OCI-M1 (cell line): ENCODE results near the gene FMN1.

ENCODE experiments used
- DNase-seq: peaks from one replicate; lab custom pipeline; 2025; lab: John Stamatoyannopoulos, UW

The FMN1 gene

GRCh38 chr15:32879980-32880379, 314.5 kb downstream of the FMN1 start:
- DNase-seq: no peak

- DNase-seq: no peak
Observed at GRCh38 chr15:32878869-32879805, 315.4 kb downstream of the FMN1 start.

GRCh38 chr15:32878342-32878741, 316.2 kb downstream of the FMN1 start:
- no peak for DNase-seq

- DNase-seq: no peak
Observed at GRCh38 chr15:32877252-32878019, 317.1 kb downstream of the FMN1 start.

- no peak for DNase-seq
Observed at GRCh38 chr15:32873284-32874114, 321.0 kb downstream of the FMN1 start.

GRCh38 chr15:32872621-32873283, 321.8 kb downstream of the FMN1 start:
- DNase-seq: no peak

- no peak for DNase-seq
Observed at GRCh38 chr15:32871883-32872282, 322.6 kb downstream of the FMN1 start.

- no peak for DNase-seq
Observed at GRCh38 chr15:32870240-32871033, 324.1 kb downstream of the FMN1 start.

- DNase-seq: peak; percentile 32
Observed at GRCh38 chr15:32869776-32870175, 324.7 kb downstream of the FMN1 start.

- DNase-seq: peak; percentile 25
Observed at GRCh38 chr15:32867313-32867626, 327.2 kb downstream of the FMN1 start.

- DNase-seq: peak; percentile 18
Observed at GRCh38 chr15:32866454-32867312, 327.8 kb downstream of the FMN1 start.

- no peak for DNase-seq
Observed at GRCh38 chr15:32864841-32865240, 329.7 kb downstream of the FMN1 start.

- DNase-seq: no peak
Observed at GRCh38 chr15:32864051-32864450, 330.5 kb downstream of the FMN1 start.

GRCh38 chr15:32861761-32862160, 332.8 kb downstream of the FMN1 start:
- no peak for DNase-seq

- no peak for DNase-seq
Observed at GRCh38 chr15:32861174-32861573, 333.3 kb downstream of the FMN1 start.

- DNase-seq: no peak
Observed at GRCh38 chr15:32859996-32860395, 334.5 kb downstream of the FMN1 start.

- DNase-seq: no peak
Observed at GRCh38 chr15:32859251-32859650, 335.3 kb downstream of the FMN1 start.

- DNase-seq: no peak
Observed at GRCh38 chr15:32857732-32858131, 336.8 kb downstream of the FMN1 start.

- no peak for DNase-seq
Observed at GRCh38 chr15:32856753-32857152, 337.8 kb downstream of the FMN1 start.

GRCh38 chr15:32855942-32856341, 338.6 kb downstream of the FMN1 start:
- no peak for DNase-seq
